Upper lobe of right lung (tissue), 1 donor: ENCODE measurements around the gene ABHD2. TPM values are rescaled to one million over a fixed set of nuclear protein-coding genes. Genes with fewer than 3 reads are reported as not detected.

Experiments
- ATAC-seq: fragments of 200-7000 bp; cut with Tn5 transposase; one replicate; pipeline ENCODE4 v1.9.1; 2020; ENCODE audit warnings: mild to moderate bottlenecking, moderate library complexity
- DNase-seq: peaks from one replicate; pipeline ENCODE4 v3.0.0-alpha.2; 2020
- H3K27ac ChIP-seq: fragments of 200-600 bp; one replicate; pipeline ENCODE4 v1.8.0; 2022
- H3K27me3 ChIP-seq: fragments of 200-600 bp; one replicate; pipeline ENCODE4 v1.8.0; 2022; ENCODE audit warnings: mild to moderate bottlenecking
- H3K36me3 ChIP-seq: fragments of 200-600 bp; one replicate; pipeline ENCODE4 v1.8.0; 2022
- H3K4me1 ChIP-seq: fragments of 200-600 bp; one replicate; pipeline ENCODE4 v1.8.0; 2022
- H3K4me3 ChIP-seq: fragments of 200-600 bp; one replicate; pipeline ENCODE4 v1.8.0; 2022; ENCODE audit warnings: mild to moderate bottlenecking
- H3K9me3 ChIP-seq: fragments of 200-600 bp; one replicate; pipeline ENCODE4 v1.8.0; 2022
- intact Hi-C: fragments of 100-400 bp; cut with DNase I; formaldehyde crosslinking; loops from one replicate; pipeline ENCODE4 v1.11.0; 2022
- total RNA-seq: library from RNA; stranded (reverse); fragmentation: NEBNext Ultra II Directional; extraction: Animal tissue kit (Norgen Biotek cat#: 25700); gene quantifications from one replicate; pipeline ENCODE4 v1.2.1, GENCODE V29; 2021
- TF ChIP-seq, protein P1 (sequence below): fragments of 200-600 bp; IDR thresholded peaks from one replicate; pipeline ENCODE4 v1.8.0; 2022; ENCODE audit warnings: antibody characterized with exemption
- donor health status: DM: no; HTN: yes; CAD: no; lungs with severe emphysema.

The ABHD2 gene
- total RNA-seq, 1 donor from 2014 or later, result 182 TPM

DNA sequence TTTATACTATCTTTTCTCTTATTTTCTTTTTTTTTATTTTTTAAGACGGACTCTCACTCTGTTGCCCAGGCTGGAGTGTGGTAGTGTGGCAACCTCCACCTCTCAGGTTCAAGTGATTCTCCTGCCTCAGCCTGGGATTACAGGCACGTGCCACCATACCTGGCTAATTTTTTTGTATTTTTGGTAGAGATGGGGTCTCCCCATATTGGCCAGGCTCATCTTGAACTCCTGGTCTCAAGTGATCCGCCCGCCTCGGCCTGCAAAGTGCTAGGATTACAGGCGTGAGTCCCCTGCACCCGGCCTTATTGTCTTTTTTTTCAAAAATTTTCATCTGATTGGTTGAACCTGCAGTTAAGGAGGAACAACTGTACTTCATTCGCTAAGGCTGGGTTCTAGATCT, 21.8 kb downstream of the ABHD2 start:
- no peak overlapping the region for H3K27ac ChIP-seq
- H3K27me3 ChIP-seq, result no peaks in the 10 kb centered on the region
- intact Hi-C loops, result no loop called here
- H3K9me3 ChIP-seq, result no peaks in the 10 kb centered on the region
- ATAC-seq (no peak), DNase-seq (no peak)
- TF ChIP-seq, protein P1, sequence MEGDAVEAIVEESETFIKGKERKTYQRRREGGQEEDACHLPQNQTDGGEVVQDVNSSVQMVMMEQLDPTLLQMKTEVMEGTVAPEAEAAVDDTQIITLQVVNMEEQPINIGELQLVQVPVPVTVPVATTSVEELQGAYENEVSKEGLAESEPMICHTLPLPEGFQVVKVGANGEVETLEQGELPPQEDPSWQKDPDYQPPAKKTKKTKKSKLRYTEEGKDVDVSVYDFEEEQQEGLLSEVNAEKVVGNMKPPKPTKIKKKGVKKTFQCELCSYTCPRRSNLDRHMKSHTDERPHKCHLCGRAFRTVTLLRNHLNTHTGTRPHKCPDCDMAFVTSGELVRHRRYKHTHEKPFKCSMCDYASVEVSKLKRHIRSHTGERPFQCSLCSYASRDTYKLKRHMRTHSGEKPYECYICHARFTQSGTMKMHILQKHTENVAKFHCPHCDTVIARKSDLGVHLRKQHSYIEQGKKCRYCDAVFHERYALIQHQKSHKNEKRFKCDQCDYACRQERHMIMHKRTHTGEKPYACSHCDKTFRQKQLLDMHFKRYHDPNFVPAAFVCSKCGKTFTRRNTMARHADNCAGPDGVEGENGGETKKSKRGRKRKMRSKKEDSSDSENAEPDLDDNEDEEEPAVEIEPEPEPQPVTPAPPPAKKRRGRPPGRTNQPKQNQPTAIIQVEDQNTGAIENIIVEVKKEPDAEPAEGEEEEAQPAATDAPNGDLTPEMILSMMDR, result no peak
- peaks cover 40% of the 10 kb centered on the region for H3K4me1 ChIP-seq
- H3K36me3 ChIP-seq, result peaks cover 12% of the 10 kb centered on the region
- H3K4me3 ChIP-seq, result no peak overlapping the region

DNA sequence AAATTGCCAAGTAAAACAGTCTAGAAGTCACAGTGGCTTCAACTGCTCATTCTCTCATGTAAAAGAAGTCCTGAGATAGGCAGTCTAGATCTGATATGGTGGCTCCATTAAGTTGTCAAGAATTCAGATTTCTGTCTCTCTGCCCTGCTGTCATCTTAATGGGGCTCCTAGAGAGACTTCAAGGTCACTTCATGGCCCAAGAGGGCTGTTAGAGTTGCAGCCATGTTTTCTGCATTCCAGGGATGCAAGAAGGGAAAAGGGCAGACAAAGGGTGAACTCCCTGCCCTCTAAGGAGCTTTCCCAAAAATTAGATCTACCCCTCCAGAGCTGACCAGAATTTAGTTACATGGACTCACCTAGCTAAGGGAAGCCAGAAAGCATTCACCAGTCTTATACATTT, 23.1 kb downstream of the ABHD2 start:
- Histone ChIP-seq H3K4me1 (peaks cover 38% of the 10 kb centered on the region), H3K27ac (no peak overlapping the region), H3K36me3 (peaks cover 14% of the 10 kb centered on the region)

DNA sequence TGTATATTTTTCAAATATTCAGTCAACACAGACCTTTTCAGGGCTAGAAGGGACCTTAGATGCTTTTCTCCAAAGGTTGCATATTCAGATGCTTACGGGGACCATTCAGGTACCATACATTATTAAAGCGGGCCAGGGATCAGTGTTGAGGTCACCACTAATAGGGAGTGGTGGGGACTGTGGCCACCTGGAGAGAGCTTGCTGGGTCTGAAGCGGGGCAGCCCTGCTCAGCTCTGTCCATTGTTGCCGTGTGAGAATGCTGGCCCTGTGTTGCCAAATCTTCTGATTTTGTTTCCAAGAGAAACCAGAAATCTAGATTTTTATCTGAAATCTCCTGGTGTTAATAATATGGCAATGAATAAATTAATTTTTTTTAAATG, 23.7 kb downstream of the ABHD2 start:
- DNase-seq, result no peak
- intact Hi-C loops, result no loop called here
- Histone ChIP-seq H3K4me3 (no peak overlapping the region), H3K36me3 (peaks cover 20% of the 10 kb centered on the region), H3K4me1 (peaks cover 38% of the 10 kb centered on the region), H3K27me3 (no peaks in the 10 kb centered on the region), H3K27ac (no peak overlapping the region), H3K9me3 (no peaks in the 10 kb centered on the region)
- TF ChIP-seq, protein P1, result no peak
- no peak for ATAC-seq

More for the DNA sequence above, 23.1 kb downstream of the ABHD2 start:
- TF ChIP-seq, protein P1, result no peak
- H3K4me3 ChIP-seq, result no peak overlapping the region
- intact Hi-C loops, result no loop called here
- ATAC-seq, result no peak
- H3K9me3 ChIP-seq, result no peaks in the 10 kb centered on the region
- H3K27me3 ChIP-seq, result no peaks in the 10 kb centered on the region
- no peak for DNase-seq

DNA sequence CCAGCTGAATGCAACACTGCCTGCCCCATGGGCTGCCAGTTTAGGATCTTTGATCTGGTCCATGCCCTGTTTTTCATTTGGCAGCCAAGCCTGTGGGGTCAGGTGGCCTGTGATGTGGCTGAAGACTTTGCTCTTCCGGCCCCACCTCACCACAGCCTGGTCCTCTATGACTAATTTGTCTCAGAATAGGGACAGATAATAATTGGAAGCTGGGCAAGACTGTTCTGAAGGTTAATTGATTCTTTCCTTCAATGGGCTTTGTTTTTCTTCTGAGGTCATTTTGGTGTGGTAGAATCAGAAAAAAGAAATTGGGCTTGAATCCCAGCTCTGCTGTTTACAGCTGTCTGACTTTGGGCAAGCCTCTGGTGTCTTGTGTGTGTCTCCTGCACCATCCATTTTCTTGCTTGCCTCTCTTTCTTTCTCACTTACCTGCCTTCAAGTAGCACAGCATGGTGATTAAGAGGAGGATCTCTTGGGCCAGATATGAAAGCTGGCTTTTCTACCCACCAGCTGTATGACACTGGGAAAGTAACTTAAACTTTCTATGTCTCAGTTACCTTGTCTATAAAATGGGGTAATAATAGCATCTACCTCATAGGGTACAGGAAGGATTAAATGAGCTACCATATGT, 24.2 kb downstream of the ABHD2 start:
- intact Hi-C loops, result no loop called here
- ATAC-seq, result peak; percentile 15
- peaks cover 36% of the 10 kb centered on the region for H3K4me1 ChIP-seq
- H3K27me3 ChIP-seq, result no peaks in the 10 kb centered on the region
- no peak overlapping the region for H3K4me3 ChIP-seq
- TF ChIP-seq, protein P1, result no peak
- no peaks in the 10 kb centered on the region for H3K9me3 ChIP-seq
- no peak overlapping the region for H3K27ac ChIP-seq
- no peak for DNase-seq
- H3K36me3 ChIP-seq, result peaks cover 24% of the 10 kb centered on the region

DNA sequence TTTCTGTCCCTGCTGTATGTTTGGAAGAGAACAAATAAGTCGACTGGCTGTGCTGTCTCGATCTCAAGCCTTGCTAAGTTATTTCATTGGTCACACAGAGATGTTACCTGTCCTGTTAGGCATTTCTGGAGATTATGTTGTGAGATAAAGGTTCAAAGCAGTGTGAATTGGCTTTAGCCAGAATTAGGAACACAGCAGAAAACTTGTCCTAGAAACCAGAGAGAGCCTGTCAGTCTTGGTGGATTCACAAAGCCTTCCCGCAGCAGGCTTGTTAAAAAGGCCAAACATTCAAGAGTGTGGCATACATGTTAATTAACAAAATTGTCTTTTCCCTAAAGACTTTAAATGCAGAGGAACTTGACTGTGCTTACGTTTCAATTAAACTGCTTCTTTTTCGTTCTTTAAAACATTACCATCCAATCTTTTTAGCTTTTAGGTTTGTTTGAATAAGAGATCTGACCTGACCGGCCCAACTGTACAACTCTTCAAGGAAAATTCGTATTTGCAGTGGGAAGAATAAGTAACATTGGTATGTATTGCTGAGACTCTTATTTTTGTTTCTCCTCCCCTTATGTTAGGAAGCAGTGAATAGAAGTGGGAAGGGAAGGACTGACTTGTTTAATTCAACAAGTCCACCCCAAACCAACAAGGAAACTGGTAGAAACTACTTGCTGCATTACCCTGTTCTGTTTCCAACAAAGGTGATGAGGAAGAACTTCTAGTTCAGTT, 25.2 kb downstream of the ABHD2 start:
- Histone ChIP-seq H3K27me3 (no peaks in the 10 kb centered on the region), H3K4me1 (peaks cover 39% of the 10 kb centered on the region), H3K9me3 (no peaks in the 10 kb centered on the region), H3K4me3 (no peak overlapping the region), H3K36me3 (peaks cover 34% of the 10 kb centered on the region), H3K27ac (peak overlapping the region; percentile 47)
- peak; percentile 14 for ATAC-seq
- intact Hi-C loops, result no loop called here
- TF ChIP-seq, protein P1, result no peak
- DNase-seq, result no peak
